HG02943 (cell line): ENCODE data around the gene LHX4.

Source experiments
- ATAC-seq: cut with Tn5 transposase; IDR thresholded peaks from one replicate; pipeline ENCODE4 v1.9.1; 2021; ENCODE audit warnings: mild to moderate bottlenecking, low read depth, moderate library complexity; ENCODE audit not compliant: unreplicated experiment

Gene LHX4

DNA sequence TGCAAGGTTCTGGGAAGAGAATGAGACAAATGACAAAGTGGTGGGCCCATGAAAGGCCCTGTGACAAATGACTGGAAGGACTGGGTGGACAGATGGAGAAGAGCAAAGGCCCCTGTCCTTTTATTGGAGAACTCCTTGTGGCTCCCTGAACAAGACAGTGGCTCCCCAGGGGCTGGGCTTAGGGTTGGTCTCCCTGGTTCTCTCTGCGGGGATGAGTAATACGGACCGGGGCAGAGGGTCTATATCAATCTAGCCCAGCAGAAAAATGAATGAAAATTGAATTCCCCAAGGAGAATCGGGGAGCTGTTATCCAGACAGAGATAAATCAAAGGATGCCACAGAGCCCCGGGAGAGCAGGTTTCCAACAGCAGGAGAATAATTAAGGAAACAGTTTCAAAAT is 5.2 kb upstream of the LHX4 start:
- no peak for ATAC-seq

DNA sequence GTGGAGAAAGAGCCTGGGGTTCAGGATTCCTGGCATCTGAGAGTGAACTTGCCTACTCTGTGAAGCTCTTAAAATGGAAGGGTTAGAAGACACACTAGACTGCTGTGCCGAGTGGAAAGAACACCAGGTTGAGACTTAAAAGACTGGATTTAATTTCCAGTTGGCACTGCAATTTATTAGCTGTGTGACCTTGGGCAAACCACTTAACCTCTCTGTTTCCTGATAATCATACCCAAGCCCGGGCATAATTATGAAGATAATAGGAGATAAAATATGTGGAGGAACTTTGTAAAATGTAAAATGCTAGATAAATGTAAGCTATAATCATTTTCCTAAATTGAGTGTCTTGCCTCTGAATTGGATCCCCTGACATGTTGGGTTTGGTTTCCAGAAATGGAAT is 4.7 kb upstream of the LHX4 start:
- ATAC-seq, result no peak

DNA sequence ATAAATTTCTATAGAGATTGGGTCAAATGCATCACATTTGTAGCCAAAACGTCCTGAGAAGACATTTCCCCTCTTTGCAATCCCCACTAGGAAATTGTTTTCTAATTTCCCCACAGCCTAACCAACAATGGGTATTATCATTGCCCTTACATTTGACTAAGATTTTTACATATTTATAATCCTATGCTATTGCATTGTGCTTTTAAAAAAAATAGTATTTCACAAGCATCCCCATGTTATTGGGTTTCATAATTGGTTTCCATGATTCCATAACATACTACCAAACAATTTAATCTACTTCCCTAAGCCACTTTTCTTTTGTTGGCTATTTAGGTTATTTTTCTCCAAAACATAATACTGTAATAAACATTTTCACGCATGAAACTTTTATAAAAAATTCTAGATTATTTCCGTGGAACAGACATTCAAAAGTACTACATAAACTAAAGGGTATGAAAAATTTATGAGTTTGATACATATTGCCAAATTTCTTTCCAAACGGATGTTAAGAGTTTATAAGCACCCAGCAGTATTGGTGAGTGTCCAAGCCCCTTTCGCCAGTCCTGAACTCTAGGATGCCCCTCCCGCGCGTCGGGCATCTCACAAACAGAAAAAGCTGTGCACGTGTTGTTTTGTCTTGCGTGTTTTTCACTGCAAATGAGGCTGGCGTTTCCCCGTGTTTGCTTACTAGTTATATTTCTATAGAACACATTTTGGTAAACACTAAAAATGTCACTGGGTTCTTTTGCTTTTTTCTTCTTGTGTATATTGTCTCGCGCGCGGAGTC is 2.0 kb upstream of the LHX4 start:
- ATAC-seq, result no peak

DNA sequence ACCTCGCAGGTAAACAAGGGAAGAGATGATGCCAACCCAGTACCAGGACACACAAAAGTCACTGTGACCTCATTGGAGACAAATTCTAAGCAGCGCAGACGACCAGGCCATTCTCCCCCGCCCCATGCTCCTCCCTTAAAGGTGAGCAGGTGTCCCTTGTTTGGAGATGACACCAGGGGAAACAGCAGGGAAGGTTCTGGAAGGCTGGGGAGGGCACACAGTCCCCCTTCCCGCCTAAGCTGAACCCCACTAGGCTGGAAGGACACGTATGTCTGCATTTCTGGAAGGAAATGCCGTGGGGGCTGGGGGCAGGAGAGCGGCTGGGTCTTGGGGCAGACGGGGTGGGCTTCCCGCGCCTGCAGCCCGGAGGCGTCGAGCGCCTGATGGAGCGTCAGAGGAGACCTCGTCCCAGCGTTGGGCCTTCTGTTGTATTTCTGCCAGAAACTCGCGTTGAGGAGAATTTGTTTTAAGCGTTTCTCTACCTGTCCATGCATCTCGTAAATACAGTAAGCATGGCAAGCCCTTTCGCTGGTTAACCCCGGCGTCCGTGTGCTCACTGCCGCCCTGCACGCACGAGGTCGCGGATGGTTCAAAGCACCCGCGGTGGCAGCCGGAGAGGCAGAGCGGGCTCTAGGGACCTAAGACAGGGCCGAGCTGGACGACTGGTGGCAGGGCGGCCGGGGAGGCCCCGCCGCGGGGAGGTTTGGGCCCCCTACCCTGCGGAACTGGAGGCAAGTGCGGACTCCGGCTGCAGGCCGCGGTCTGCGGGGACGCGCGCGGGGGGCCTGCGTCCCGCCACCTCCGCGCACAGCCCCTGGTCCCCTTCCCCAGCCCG is 1.2 kb upstream of the LHX4 start:
- ATAC-seq, result no peak

DNA sequence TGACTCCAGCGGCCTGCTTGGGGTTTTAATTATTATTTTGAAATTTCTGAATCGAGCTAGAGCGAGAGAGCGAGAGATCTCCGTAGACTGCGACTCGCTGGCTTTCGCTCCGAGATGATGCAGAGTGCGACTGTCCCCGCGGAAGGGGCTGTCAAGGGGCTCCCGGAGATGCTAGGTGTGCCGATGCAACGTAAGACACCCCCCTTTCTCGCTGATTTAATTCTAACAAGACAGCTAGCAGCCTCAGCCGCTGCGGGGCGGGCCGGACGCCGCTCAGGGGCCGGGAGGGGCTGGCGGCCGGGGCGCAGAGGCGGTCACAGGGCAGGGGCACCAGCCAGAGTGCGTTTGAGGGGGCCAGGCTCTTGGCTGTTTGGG is 339 bp downstream of the LHX4 start:
- ATAC-seq, result no peak

DNA sequence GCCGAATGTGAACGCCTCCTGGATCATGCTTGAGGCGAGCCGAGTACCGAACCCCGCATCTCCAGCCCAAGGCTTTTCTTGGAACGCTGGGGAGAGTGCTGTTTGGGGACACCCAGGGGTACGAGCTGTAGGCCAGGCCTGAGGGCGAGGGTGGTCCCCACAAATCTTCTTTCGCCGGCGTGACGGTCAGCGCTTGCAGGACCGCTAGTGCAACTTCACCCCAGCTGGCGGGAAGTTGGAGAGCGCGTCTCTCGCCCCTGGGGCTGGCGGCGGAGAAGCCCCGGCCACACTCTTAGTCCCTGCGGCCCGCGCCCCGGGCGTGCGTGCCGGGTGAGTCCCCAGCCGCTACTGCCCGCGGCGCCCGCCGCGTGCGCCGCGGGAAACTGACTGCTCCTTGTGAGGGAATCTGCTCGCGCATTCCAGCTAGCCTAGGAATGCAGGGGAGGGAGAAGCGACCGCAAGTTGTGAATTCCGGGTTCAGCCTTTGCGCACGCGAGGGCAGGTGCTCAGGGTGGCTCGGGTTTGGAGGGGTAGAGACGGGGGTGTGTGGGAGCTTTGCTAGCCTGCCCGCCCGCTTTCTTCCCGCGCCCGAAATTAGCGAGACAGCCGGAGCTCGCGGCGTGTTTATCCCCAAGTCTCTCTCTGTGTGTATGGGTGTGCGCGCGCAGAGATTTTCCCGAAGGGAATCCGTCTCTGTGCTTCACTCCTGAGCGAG is 884 bp downstream of the LHX4 start:
- ATAC-seq, result no peak

DNA sequence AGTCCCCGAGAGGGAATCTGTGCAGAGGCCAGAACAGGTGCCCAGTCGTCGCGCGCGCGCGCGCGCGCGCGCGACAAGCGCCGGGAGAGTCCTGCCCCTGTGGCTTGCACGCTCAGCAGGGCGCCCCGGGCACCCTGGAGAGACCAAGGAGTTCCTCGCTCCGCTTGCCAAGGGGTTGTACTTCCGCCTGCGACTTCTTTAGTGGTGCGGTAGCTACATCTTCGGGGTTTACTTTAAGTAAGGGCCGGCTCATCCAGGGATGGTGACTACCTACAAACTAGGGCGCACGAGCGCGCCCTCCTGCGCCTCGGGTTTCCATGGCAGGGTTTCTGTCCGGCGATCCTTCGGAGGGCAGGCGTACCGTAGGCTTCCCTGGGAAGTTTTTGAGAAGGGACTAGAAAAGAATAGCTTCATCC is 1.4 kb downstream of the LHX4 start:
- no peak for ATAC-seq

DNA sequence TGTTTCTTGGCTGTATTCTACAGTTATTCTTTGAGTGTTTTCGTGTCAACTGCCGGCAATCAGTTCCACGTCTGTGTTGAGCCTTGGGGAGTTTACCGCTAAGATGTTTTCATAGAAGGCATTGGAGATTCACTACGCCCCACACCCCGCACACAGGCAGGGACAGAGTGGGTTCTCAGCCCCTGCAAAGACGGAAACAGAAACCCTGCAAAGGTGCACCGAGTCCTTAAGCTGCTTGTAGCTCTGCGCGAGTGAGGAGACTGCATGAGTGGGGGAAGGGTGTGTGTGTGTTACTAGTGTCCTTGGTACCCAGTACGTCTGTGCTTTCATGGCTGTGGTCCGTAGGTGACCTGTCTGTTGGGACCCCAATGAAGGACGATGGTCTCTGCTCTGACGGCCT is 1.9 kb downstream of the LHX4 start:
- ATAC-seq, result no peak

DNA sequence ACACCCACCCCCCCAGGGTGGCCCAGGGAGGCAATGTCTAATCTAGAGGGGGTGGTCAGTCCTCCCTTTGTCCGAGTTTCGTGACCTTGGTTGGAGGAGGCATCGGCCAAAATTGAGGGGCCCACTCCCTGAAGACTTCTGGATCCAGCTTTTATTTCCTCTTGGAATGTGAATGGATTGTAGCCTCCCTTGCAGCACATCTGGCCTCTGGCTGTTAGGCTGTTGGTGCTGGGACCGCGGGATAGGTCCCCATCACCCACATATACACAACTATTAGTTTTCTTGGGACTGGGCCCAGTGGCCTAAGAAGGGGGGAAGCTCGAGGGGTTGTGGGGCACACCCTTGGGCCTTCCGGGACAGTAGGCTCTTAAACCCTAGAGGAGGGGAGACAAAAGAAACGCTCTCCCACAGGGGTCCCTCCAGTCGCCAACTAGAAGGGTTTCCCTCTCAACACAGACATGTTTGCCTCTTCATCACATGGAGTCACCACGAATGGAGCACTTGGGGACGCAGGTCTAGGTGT is 2.5 kb downstream of the LHX4 start:
- ATAC-seq, result no peak

DNA sequence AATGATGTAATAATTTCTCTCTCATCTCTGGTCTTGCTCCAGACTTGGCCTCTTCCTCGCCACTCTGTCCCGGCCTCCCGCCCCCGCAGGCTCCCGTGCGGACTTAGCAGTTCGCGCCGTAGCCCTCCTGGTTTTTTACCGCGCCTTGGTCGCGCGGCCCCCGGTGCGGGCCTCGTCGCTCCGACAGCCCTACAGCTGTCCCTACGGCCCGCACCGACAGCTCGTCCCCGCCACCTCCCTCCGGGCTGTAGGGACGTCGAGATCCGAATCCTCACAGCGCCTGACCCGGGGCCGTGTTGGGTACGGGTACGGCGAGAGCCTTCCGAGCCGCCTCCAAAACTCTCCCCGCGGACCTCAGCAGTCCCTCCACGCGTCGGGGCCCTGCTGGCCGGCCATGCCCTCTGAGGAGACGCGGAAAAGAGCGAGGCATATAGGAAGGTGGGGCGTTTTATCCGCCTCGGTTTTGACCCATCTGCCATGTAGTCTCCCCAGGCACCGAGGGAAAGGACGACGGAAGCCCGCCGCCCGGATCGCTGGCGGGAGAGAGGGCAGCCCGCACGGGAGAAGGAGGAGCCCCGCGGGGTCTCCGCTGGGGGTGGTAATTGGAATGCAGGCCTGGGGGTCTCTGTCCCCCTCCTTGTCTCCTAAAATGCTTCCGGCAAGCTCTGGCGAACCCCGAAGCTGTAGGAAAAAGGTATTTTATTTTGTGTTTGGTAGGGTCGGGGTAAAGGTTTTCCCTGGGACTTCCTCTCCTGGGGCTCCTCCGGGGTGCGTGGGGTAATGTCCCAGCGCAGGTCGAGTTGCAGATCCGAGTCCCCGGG is 3.3 kb downstream of the LHX4 start:
- no peak for ATAC-seq

DNA sequence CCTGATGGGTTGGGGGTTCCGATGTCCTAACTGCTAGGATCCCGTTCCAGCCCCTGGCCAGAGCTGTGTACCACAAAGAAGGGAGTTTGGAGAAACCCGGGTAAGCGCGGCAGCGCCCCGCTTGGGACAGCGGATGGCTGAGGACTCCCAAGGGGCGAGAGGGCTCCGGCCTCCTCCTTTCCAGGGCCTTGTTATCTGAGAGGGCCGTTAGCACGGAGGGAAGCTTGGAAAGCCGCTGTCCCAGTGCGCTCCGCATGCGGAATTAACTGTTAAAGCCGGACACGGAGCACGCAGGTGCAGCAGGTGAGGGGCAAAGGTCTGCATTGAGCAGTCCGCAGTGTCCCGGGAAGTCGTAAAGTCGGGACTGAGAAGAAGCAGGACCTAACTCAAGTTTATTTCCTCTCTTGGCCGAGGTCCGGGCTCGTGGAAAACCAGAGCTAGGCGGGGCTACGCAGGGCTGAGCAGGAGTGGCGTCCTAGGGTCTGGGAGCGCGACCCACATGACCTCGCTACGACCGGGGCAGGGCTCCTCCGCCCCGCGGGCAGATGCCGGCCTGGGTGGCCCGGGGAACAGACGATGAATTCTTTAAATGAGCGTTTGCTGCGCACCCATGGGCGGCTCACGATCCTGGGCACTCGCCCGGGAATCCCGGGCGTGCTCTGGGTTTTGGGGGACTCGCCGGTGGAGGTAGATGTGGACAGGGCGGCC is 4.5 kb downstream of the LHX4 start:
- no peak for ATAC-seq

DNA sequence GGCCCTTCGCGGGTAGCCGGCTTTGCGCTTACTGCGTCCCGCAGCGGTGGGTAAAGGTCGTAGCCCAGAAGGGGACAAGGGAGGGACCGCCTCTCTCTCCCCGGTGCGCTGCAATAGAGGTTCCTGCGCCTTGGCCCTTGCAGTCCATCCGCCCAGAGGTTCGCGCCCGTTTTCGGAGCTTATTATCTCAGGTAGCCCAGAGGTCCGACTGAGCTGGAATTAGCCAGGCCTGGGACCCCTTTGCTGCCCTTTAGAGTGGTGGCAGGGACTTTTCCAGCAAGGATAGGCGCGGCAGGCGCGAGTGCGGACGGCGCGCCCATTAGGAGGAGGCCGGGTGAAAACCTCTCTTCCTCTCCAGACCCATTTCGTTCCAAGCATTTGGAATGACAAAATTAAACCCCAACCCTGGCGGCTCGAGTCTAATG is 5.0 kb downstream of the LHX4 start:
- no peak for ATAC-seq

DNA sequence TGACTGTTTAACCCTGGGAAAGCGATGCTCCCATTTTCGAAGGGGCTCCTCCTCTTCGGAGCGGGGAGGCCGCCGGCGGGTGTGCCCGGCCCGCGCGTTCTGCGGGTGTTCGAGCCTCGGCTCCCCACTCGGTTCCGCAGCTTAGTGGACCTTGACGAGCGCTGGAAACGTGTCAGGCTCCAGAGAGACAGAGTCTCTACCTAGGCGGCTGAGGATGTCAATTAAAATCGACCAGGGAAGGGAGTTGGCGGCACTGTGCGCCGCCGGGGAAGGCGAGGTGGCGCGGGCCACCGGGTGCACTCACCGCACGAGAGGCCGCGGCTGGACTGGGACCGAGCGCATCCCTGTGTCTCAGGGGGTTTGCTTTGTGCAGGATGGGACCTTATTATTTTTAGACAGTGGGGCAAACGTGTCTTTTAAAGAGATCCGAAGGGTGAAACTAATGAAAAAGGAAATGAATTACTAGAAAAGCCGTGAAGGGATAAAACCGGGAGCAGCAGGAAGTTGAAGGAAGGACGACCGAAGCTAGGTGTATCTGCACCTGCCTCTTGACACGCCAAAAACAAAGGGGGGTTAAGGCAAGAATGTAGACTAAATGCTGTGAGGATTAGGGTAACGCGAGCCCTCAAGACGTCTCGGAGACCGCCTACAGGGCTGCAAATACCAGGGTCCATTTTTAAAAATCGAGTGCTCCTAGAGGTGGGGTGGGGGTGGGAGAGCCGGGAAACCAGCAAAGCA is 5.6 kb downstream of the LHX4 start:
- ATAC-seq, result no peak

DNA sequence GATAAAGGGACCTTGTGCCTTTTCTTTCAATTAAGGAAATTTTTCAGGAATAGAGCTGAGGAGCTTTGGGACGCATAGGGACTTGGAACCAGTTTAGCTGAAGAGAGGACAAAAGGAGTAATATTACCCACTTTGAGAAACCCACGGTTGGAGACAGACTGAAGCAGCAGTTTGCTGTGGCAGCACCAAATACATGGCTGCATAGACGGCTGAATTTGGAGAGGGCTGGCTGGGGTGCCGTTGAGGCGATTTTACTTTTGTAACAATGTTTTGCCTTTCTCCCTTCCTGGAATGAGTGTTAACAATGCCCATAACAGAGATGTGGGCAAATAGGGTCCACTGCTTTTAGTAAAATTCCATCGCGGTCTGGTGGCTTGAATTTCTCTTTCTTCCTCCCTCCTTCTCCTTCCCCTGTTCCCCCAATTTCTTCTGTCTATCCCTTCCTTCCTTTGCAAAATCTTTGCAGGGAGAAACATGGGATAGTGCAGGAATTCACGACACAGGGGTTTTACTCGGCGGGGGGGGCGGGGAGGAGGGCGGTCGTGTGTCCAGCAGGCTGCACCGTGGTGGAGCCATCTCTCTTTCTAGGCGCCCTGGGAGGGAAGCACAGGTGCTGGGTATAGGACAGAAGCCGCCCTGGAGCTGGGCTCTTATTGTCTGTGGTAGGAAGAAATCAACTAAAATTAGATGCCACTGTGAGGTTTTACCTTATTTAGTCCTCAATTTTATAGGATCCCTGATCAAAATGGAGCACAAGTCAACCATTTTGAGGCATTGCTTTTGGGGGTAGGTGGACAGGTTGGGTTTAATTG is 6.8 kb downstream of the LHX4 start:
- no peak for ATAC-seq

DNA sequence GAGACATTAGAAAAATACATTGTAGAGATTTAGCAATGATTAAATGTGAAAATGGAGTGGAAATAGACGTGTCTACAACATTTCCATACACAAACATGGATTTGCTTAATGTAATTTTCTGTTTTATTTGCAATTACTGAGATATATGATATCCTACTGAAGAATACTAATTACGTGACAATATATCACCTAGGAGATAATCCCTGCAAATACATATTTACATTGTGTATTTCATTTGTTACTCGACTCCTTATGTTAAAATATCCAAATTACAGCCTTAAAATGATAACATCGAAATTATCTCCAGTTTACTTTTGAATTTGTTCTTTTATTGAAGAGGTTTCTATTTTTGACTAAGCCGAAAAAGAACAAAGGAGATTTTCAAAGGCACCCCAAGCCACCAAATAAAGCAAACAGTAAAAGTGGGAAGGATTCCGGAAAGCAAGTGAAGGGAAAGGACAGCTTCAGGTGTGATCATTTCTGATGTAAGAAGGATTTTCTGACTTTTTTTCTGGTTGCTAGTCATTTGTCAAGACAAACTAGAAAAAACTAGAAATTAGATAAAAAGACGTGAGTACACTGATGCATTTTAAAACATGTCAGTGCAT is 7.9 kb downstream of the LHX4 start:
- ATAC-seq, result no peak

DNA sequence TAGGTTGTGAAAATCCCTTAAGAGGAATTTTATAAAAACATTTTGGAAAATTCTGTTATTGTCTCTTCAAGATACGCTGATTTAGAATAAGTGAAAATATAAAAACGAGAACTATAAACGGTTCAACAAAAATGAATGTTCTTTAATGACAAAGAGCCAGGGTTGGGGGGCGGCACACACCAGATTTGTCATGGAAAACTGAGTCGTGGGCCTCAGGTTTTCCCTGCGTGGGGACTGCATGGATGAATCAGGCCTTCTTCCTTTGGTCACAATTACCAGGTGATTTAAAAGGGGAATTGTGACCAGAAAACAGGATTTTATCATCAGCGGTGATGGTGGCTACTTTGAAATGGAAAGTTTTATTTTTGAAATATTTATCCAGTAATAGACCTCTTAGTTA is 8.6 kb downstream of the LHX4 start:
- no peak for ATAC-seq

DNA sequence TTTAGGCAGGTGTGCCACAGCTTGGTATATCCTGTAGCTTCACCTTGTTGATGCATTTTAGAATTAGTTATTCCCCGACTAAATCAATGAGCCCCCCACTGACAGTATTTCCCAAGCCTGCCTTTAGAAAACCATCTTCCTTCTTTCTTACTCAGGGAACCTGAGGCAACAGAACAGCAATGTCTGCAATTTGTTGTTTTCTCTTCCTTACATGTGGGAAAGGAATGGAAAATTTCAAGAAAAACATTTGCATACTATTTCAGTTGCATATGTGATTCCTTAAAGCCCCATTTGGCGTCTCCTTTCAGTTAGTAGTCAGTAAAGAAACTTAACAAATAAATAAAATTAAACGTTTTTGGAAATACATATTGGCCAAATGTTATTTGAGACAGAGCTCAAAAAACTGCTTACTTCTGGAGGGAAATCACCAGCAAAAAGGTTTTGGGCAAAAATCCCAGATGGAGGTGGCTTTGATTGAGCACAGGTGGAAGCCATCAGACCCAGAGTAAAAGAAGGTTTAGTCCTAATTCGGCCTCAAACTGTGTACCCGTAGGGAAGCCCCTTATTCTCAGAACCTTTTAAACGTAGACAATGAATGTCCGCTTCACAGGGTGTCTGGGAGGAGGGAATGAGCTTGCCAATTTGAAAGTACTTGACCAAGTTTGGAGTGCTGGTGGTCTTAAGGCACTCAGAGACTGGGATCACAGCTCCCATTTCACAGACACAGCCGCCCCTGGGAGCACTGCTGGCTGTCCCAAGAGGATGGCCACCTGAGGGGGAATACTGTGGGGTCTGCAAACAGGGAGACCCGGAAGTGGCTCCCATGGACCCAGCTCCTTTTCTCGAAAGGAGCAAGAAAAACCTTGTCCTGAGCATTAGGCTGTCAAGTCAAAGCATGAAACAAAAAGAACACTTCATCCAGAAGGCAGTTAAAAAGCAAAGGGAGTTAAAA is 9.4 kb downstream of the LHX4 start:
- ATAC-seq, result no peak
